GM03348 (cell line): ENCODE data around the gene OR10R2.

ENCODE experiments used
- DNase-seq: peaks from one replicate; pipeline ENCODE4 v3.0.0; 2012; ENCODE audit warnings: low spot score

OR10R2 gene

GRCh38 chr1:158527190-158527815 is 55.3 kb downstream of the OR10R2 start:
- peak; percentile 20 for DNase-seq
